ENCODE measurements around the gene YEATS4. TPM values are rescaled to one million over a fixed set of nuclear protein-coding genes. Genes with fewer than 3 reads are reported as not detected.

The YEATS4 gene
- total RNA-seq, 1 donor from 2014 or later, result 10.4 TPM

DNA sequence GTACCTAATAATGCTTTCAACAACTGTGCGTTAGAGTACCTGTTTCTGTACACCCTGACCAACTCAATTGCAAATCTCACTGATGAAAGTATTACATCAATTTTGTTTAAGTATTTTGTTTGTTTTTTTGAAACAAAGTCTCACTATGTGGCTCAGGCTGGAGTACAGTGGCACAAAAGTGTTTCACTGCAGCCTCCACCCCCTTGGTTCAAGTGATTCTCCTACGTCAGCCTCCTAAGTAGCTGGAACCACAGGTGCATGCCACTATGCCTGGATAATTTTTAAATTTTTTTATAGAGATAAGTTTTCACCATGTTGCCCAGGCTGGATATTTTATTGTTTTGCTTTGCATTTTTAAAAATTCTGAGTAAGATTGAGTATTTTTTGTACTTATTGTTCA, 46.7 kb downstream of the YEATS4 start:
- Histone ChIP-seq H3K4me1 (ENCODE audit: control insufficient read depth in 3 of 3, insufficient read depth in 3 of 3, low read length in 3 of 3) (no peaks in the 10 kb centered on the region), H3K4me3 (ENCODE audit: low read length in 3 of 3) (no peak overlapping the region), H3K36me3 (ENCODE audit: control insufficient read depth in 3 of 3, insufficient read depth in 3 of 3, low read length in 3 of 3) (no peaks in the 10 kb centered on the region), H3K27me3 (ENCODE audit: control insufficient read depth in 3 of 3, insufficient read depth in 3 of 3, low read length in 3 of 3) (no peaks in the 10 kb centered on the region), H3K9ac (ENCODE audit: low read depth in 1 of 3, low read length in 3 of 3) (no peak overlapping the region), H3K9me3 (ENCODE audit: control insufficient read depth in 3 of 3, low read length in 3 of 3) (no peaks in the 10 kb centered on the region), H3K27ac (ENCODE audit: low read depth, low read length) (no peak overlapping the region)

DNA sequence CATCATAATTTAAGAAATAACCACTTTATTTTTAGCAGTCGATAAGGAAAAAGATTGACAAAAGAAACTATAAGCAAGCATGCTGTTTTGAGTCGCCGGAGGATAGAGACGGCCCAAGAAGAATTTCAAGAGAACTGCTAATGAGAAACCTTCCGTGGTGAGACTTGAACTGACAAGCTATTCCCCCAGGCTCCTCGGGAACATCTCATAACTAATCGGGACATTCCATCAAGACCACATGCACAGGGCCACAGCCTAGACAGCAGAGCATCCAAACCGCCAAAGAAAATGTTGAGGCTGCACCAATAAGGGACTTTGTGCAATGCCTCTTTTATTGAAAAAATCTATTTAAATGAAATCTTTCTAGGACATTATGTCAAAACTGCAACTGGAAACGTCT, 51.0 kb downstream of the YEATS4 start:
- H3K4me3 ChIP-seq (ENCODE audit: low read length in 3 of 3), result no peak overlapping the region
- no peaks in the 10 kb centered on the region for H3K27me3 ChIP-seq (ENCODE audit: control insufficient read depth in 3 of 3, insufficient read depth in 3 of 3, low read length in 3 of 3)
- no peaks in the 10 kb centered on the region for H3K9me3 ChIP-seq (ENCODE audit: control insufficient read depth in 3 of 3, low read length in 3 of 3)
- no peaks in the 10 kb centered on the region for H3K36me3 ChIP-seq (ENCODE audit: control insufficient read depth in 3 of 3, insufficient read depth in 3 of 3, low read length in 3 of 3)
- H3K4me1 ChIP-seq (ENCODE audit: control insufficient read depth in 3 of 3, insufficient read depth in 3 of 3, low read length in 3 of 3), result peaks cover 0 to 2% (median 2%) of the 10 kb centered on the region in 3 donors
- H3K27ac ChIP-seq (ENCODE audit: low read depth, low read length), result no peak overlapping the region
- H3K9ac ChIP-seq (ENCODE audit: low read depth in 1 of 3, low read length in 3 of 3), result no peak overlapping the region

DNA sequence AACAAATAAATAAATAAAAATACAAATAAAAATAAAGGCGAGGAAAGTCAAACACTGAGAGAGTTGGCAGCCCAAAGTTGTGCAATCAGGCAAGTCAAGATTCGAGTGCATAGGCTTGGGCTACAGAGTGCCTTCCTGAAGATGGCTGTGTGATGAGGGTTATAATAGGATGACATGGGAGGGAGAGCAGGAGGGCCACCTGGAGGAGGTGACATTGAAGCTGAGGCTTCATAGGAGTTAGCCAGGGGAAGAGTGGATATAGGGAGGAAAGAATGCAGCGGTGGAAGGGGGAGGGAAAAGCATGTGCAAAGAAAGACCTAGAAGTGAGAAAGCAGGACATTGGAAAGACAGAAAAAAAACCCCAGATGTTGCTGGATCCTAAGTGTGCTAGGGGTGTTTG, 53.1 kb downstream of the YEATS4 start:
- H3K4me1 ChIP-seq (ENCODE audit: control insufficient read depth in 3 of 3, insufficient read depth in 3 of 3, low read length in 3 of 3), result peaks cover 7 to 12% (median 8%) of the 10 kb centered on the region in 3 donors
- H3K9ac ChIP-seq (ENCODE audit: low read depth in 1 of 3, low read length in 3 of 3), result no peak overlapping the region
- no peak overlapping the region for H3K4me3 ChIP-seq (ENCODE audit: low read length in 3 of 3)
- H3K27me3 ChIP-seq (ENCODE audit: control insufficient read depth in 3 of 3, insufficient read depth in 3 of 3, low read length in 3 of 3), result no peaks in the 10 kb centered on the region
- H3K9me3 ChIP-seq (ENCODE audit: control insufficient read depth in 3 of 3, low read length in 3 of 3), result no peaks in the 10 kb centered on the region
- H3K36me3 ChIP-seq (ENCODE audit: control insufficient read depth in 3 of 3, insufficient read depth in 3 of 3, low read length in 3 of 3), result no peaks in the 10 kb centered on the region
- H3K27ac ChIP-seq (ENCODE audit: low read depth, low read length), result no peak overlapping the region

DNA sequence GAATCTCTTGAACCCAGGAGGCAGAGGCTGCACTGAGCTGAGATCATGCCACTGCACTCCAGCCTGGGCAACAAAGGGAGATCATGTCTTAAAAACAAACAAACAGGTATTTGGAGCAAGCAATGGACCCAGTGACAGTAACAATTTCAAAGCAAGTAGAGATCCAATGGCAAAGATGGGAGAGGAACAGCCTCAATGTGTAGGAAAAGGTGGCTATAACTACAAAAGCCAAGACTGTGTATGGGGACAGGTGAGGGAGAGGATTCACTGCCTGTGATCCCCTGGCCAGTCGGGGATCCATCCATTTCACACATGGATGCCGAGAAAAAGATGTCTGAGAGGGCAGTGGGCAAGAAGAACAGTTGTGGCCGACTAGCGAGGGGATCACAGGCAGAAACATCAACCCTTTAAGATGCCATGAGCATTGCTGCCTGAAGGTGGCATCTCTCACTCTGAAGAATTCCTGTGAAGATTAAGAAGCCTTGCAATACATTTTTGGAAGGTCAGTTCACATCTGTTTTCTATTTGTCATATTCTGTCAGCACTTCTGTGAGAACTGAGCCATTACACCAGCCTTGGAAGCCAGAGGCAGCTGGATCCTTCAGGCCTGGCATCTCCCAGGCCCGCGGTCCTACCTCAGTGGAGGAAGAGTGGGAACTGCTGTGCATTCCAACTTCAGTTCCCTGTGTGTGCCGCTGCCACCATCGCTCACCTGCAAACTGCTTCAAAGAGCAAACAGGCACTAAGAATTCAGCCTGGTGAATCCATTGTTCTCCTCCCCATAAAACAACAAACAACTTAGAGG, 56.1 kb downstream of the YEATS4 start:
- no peaks in the 10 kb centered on the region for H3K9me3 ChIP-seq (ENCODE audit: control insufficient read depth in 3 of 3, low read length in 3 of 3)
- H3K27me3 ChIP-seq (ENCODE audit: control insufficient read depth in 3 of 3, insufficient read depth in 3 of 3, low read length in 3 of 3), result peaks cover 0 to 2% (median 0%) of the 10 kb centered on the region in 3 donors
- no peak overlapping the region for H3K4me3 ChIP-seq (ENCODE audit: low read length in 3 of 3)
- no peak overlapping the region for H3K27ac ChIP-seq (ENCODE audit: low read depth, low read length)
- H3K9ac ChIP-seq (ENCODE audit: low read depth in 1 of 3, low read length in 3 of 3), result no peak overlapping the region
- peaks cover 7 to 12% (median 8%) of the 10 kb centered on the region in 3 donors for H3K4me1 ChIP-seq (ENCODE audit: control insufficient read depth in 3 of 3, insufficient read depth in 3 of 3, low read length in 3 of 3)
- no peaks in the 10 kb centered on the region for H3K36me3 ChIP-seq (ENCODE audit: control insufficient read depth in 3 of 3, insufficient read depth in 3 of 3, low read length in 3 of 3)

DNA sequence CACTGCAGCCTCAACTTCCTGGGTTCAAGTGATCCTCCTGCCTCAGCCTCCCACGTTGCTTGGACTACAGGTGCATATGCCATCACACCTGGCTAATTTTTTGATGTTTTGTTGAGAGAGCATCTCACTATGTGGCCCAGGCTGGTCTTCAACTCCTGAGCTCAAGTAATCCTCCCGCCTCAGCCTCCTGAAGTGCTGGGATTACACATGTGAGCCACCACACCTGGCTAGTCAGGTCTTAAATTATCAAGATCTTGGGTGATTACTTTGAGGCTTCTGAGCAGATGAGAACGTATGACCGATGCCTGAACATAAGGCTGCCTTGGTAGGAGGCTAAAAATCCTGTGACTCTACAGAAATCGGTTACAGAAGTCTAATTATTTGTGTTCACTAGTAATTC, 57.7 kb downstream of the YEATS4 start:
- no peaks in the 10 kb centered on the region for H3K9me3 ChIP-seq (ENCODE audit: control insufficient read depth in 3 of 3, low read length in 3 of 3)
- no peak overlapping the region for H3K27ac ChIP-seq (ENCODE audit: low read depth, low read length)
- H3K36me3 ChIP-seq (ENCODE audit: control insufficient read depth in 3 of 3, insufficient read depth in 3 of 3, low read length in 3 of 3), result no peaks in the 10 kb centered on the region
- H3K27me3 ChIP-seq (ENCODE audit: control insufficient read depth in 3 of 3, insufficient read depth in 3 of 3, low read length in 3 of 3), result peaks cover 0 to 3% (median 0%) of the 10 kb centered on the region in 3 donors
- H3K4me1 ChIP-seq (ENCODE audit: control insufficient read depth in 3 of 3, insufficient read depth in 3 of 3, low read length in 3 of 3), result peaks cover 7 to 12% (median 8%) of the 10 kb centered on the region in 3 donors
- no peak overlapping the region for H3K9ac ChIP-seq (ENCODE audit: low read depth in 1 of 3, low read length in 3 of 3)
- no peak overlapping the region for H3K4me3 ChIP-seq (ENCODE audit: low read length in 3 of 3)

DNA sequence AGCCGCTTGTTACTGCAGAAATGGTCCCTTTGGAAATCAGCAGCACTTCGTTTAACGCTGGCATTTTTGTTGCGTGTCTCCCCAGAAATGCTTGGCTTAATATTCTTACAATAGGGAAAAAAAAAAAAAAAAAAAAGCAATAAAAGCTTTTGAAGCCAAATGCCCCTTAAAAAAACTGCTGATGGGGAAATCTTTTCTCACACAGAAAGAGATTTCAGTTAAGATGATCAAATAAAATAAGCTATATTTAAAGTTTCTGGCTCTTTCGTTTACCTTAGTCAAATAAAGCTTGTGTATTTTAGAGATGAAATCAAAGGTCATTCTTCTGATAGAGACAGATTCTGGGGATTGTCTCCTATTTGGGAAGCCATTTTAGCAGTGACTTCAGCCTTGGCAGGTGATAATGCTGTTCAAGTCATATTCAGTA, 58.2 kb downstream of the YEATS4 start:
- Histone ChIP-seq H3K4me1 (ENCODE audit: control insufficient read depth in 3 of 3, insufficient read depth in 3 of 3, low read length in 3 of 3) (peaks cover 7 to 12% (median 8%) of the 10 kb centered on the region in 3 donors), H3K36me3 (ENCODE audit: control insufficient read depth in 3 of 3, insufficient read depth in 3 of 3, low read length in 3 of 3) (no peaks in the 10 kb centered on the region), H3K9ac (ENCODE audit: low read depth in 1 of 3, low read length in 3 of 3) (no peak overlapping the region), H3K9me3 (ENCODE audit: control insufficient read depth in 3 of 3, low read length in 3 of 3) (no peaks in the 10 kb centered on the region), H3K27me3 (ENCODE audit: control insufficient read depth in 3 of 3, insufficient read depth in 3 of 3, low read length in 3 of 3) (peaks cover 0 to 3% (median 0%) of the 10 kb centered on the region in 3 donors), H3K27ac (ENCODE audit: low read depth, low read length) (no peak overlapping the region), H3K4me3 (ENCODE audit: low read length in 3 of 3) (no peak overlapping the region)

DNA sequence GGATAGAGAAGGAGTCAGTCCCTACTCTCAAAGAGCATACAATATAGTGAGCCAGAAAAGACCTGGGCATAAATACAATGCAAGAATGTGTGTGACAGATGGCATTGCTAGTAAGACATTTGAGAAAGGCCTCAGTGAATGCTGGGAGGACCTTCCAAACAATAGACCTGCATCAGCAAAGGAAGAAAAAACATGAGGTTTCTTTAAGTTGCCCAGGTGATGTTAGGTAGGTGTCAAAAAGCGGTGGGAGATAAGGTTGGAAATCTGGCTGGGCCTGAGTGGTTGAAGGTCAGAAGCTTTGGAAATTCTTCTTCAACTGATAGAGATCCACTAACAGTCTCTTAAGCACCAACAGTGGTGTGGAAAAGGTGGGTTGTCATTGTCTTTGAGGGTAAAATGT, 60.2 kb downstream of the YEATS4 start:
- Histone ChIP-seq H3K27me3 (ENCODE audit: control insufficient read depth in 3 of 3, insufficient read depth in 3 of 3, low read length in 3 of 3) (peaks cover 0 to 3% (median 0%) of the 10 kb centered on the region in 3 donors), H3K36me3 (ENCODE audit: control insufficient read depth in 3 of 3, insufficient read depth in 3 of 3, low read length in 3 of 3) (no peaks in the 10 kb centered on the region), H3K9ac (ENCODE audit: low read depth in 1 of 3, low read length in 3 of 3) (no peak overlapping the region), H3K4me3 (ENCODE audit: low read length in 3 of 3) (no peak overlapping the region), H3K27ac (ENCODE audit: low read depth, low read length) (no peak overlapping the region), H3K4me1 (ENCODE audit: control insufficient read depth in 3 of 3, insufficient read depth in 3 of 3, low read length in 3 of 3) (peaks cover 7 to 12% (median 8%) of the 10 kb centered on the region in 3 donors), H3K9me3 (ENCODE audit: control insufficient read depth in 3 of 3, low read length in 3 of 3) (no peaks in the 10 kb centered on the region)

DNA sequence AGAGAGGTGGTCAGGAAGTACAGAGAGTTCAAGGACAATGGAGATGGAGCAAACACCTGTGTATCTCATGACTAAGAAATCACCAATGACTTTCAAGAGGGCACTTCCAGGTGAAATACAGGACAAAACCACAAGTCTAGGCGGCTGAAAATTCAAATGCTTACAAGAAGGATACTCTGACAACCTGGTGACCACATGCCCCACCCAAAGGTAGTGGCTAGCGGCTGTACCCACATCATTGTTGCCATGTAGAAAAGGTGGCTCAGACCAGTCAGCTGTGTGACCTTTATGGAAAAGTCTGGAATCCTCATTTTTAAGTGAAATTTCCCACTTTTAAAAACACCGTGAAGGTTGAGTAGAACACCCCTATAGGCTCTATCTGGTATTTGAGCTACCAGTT, 62.0 kb downstream of the YEATS4 start:
- no peak overlapping the region for H3K4me3 ChIP-seq (ENCODE audit: low read length in 3 of 3)
- no peaks in the 10 kb centered on the region for H3K9me3 ChIP-seq (ENCODE audit: control insufficient read depth in 3 of 3, low read length in 3 of 3)
- no peak overlapping the region for H3K9ac ChIP-seq (ENCODE audit: low read depth in 1 of 3, low read length in 3 of 3)
- H3K4me1 ChIP-seq (ENCODE audit: control insufficient read depth in 3 of 3, insufficient read depth in 3 of 3, low read length in 3 of 3), result peaks cover 0 to under 1% (median 0%) of the 10 kb centered on the region in 3 donors
- peaks cover 0 to 3% (median 0%) of the 10 kb centered on the region in 3 donors for H3K27me3 ChIP-seq (ENCODE audit: control insufficient read depth in 3 of 3, insufficient read depth in 3 of 3, low read length in 3 of 3)
- no peaks in the 10 kb centered on the region for H3K36me3 ChIP-seq (ENCODE audit: control insufficient read depth in 3 of 3, insufficient read depth in 3 of 3, low read length in 3 of 3)
- H3K27ac ChIP-seq (ENCODE audit: low read depth, low read length), result no peak overlapping the region

DNA sequence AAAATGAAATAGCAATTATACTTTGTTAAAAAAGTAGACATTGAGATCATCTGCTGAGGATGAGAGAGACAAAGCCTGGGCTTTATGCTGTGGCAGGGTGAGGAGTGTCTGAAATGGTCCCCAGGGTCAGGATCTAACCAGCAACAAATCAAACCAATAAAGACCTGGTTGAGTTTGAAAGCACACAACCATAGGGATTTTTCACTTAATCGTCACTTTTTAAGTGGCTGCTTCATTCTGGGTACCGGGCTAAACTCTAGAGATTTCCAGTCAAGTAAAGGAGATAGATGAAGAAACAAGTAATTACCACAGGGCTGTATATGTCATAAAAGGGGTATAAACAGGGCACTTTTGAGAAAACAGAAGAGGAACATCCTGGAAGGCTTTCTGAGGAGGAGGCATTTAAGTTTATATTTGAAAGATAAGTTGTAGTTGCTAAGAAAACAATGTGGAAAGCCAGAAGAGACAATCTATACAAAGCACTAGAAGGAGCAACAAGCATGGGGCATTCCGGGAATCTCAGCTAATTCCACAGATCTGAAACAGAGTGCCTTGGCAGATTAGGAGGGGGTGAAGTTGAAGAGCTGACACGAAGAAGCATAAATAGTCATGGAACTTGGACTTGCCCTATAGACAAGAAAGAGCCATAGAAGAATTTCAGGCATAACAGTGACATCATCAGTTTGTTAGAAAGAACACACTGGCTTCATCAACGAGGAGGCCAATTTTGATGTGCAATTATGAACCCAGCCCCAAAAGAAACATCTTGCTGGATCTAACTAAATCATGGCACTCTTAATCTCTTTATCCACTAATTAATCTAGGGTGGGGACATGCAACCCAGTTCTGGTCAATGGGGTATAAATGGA, 63.7 kb downstream of the YEATS4 start:
- no peak overlapping the region for H3K9ac ChIP-seq (ENCODE audit: low read depth in 1 of 3, low read length in 3 of 3)
- H3K4me3 ChIP-seq (ENCODE audit: low read length in 3 of 3), result no peak overlapping the region
- no peak overlapping the region for H3K27ac ChIP-seq (ENCODE audit: low read depth, low read length)
- H3K36me3 ChIP-seq (ENCODE audit: control insufficient read depth in 3 of 3, insufficient read depth in 3 of 3, low read length in 3 of 3), result no peaks in the 10 kb centered on the region
- peaks cover 0 to 3% (median 0%) of the 10 kb centered on the region in 3 donors for H3K27me3 ChIP-seq (ENCODE audit: control insufficient read depth in 3 of 3, insufficient read depth in 3 of 3, low read length in 3 of 3)
- H3K4me1 ChIP-seq (ENCODE audit: control insufficient read depth in 3 of 3, insufficient read depth in 3 of 3, low read length in 3 of 3), result no peaks in the 10 kb centered on the region
- H3K9me3 ChIP-seq (ENCODE audit: control insufficient read depth in 3 of 3, low read length in 3 of 3), result no peaks in the 10 kb centered on the region

DNA sequence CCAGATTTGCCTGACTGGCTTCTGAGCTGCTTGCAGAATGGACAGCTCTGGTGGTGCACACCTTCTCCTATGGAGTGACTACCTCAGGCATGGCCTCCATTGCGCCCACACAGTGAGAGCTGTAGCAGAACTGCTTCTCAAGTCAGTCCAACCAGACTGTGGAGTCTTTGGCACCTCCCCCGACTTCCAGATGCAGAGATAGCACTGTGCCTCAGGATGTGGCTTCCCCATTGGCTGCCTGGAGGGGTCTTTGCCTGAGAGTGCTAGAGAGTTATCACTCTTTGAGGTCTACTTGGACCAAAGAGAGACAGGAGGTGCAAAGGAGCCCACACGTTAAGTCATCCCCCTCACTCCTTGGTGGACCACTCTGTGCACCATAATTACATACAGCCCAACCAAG, 65.9 kb downstream of the YEATS4 start:
- Histone ChIP-seq H3K9ac (ENCODE audit: low read depth in 1 of 3, low read length in 3 of 3) (no peak overlapping the region), H3K9me3 (ENCODE audit: control insufficient read depth in 3 of 3, low read length in 3 of 3) (no peaks in the 10 kb centered on the region), H3K36me3 (ENCODE audit: control insufficient read depth in 3 of 3, insufficient read depth in 3 of 3, low read length in 3 of 3) (no peaks in the 10 kb centered on the region), H3K27me3 (ENCODE audit: control insufficient read depth in 3 of 3, insufficient read depth in 3 of 3, low read length in 3 of 3) (peaks cover 0 to 3% (median 0%) of the 10 kb centered on the region in 3 donors), H3K4me3 (ENCODE audit: low read length in 3 of 3) (no peak overlapping the region), H3K4me1 (ENCODE audit: control insufficient read depth in 3 of 3, insufficient read depth in 3 of 3, low read length in 3 of 3) (no peaks in the 10 kb centered on the region), H3K27ac (ENCODE audit: low read depth, low read length) (no peak overlapping the region)
